ENCODE measurements around the gene TTC4. TPM values are rescaled to one million over a fixed set of nuclear protein-coding genes. Genes with fewer than 3 reads are reported as not detected.

Gene TTC4
- polyA plus RNA-seq, 1 experiment: 20.5 TPM

DNA sequence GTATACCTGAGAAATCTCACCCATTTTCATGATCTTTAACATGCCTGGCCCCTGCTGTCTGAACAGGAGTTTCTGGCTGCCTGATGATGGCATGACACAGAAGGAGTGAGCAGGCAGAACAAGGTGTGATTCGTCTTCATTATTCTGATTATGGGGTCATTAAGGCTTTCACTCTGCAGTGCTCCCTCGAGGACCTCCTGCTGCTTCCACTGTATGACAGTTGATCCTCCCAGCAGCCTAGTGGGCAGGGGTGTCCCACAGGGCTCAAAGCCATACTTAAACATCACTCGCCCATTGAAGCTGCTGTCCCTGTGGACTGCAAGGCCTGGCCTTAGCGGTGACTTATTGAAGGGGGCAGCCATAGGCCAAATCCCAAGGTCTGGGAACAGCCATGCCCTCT lies 61.4 kb downstream of the TTC4 start:
- POLR2A ChIA-PET: no interaction called here
- CTCF ChIA-PET: no interaction called here
- TF ChIP-seq, protein P1, sequence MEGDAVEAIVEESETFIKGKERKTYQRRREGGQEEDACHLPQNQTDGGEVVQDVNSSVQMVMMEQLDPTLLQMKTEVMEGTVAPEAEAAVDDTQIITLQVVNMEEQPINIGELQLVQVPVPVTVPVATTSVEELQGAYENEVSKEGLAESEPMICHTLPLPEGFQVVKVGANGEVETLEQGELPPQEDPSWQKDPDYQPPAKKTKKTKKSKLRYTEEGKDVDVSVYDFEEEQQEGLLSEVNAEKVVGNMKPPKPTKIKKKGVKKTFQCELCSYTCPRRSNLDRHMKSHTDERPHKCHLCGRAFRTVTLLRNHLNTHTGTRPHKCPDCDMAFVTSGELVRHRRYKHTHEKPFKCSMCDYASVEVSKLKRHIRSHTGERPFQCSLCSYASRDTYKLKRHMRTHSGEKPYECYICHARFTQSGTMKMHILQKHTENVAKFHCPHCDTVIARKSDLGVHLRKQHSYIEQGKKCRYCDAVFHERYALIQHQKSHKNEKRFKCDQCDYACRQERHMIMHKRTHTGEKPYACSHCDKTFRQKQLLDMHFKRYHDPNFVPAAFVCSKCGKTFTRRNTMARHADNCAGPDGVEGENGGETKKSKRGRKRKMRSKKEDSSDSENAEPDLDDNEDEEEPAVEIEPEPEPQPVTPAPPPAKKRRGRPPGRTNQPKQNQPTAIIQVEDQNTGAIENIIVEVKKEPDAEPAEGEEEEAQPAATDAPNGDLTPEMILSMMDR (IDR thresholded peaks at IDR 0.05; ENCODE audit: insufficient read depth, low read depth, low read length): no peak
- no peaks in the 10 kb centered on the region for H3K36me3 ChIP-seq (ENCODE audit: control insufficient read depth, insufficient read depth, low read length)
- no peak for DNase-seq (ENCODE audit: low read depth)
- peaks cover 17% of the 10 kb centered on the region for H3K27me3 ChIP-seq (ENCODE audit: control insufficient read depth, insufficient read depth, low read length)
- no peak overlapping the region for H3K4me3 ChIP-seq (ENCODE audit: low read depth, low read length)

DNA sequence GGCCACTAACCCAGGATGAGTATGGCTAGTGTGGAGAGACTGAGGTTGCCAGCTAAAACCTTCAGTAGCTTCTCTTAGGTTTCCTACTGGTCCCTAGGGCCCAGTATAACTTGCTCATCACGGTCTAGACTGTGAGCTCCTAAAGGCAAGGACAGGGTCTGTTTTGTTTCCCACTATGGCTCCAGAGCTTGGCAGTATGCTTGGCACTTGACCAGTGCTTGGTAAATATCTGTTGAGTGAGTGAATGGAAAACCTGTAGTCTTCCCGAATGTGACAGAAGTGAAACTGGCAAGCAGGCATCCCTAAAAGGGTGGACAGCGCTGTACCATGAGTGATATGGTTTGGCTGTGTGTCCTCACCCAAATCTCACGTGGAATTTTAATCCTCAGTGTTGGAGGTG lies 61.8 kb downstream of the TTC4 start:
- TF ChIP-seq, protein P1 (IDR thresholded peaks at IDR 0.05; ENCODE audit: insufficient read depth, low read depth, low read length): no peak
- peaks cover 20% of the 10 kb centered on the region for H3K27me3 ChIP-seq (ENCODE audit: control insufficient read depth, insufficient read depth, low read length)
- no peak for DNase-seq (ENCODE audit: low read depth)
- no peaks in the 10 kb centered on the region for H3K36me3 ChIP-seq (ENCODE audit: control insufficient read depth, insufficient read depth, low read length)
- CTCF ChIA-PET: no interaction called here
- POLR2A ChIA-PET: no interaction called here
- no peak overlapping the region for H3K4me3 ChIP-seq (ENCODE audit: low read depth, low read length)

DNA sequence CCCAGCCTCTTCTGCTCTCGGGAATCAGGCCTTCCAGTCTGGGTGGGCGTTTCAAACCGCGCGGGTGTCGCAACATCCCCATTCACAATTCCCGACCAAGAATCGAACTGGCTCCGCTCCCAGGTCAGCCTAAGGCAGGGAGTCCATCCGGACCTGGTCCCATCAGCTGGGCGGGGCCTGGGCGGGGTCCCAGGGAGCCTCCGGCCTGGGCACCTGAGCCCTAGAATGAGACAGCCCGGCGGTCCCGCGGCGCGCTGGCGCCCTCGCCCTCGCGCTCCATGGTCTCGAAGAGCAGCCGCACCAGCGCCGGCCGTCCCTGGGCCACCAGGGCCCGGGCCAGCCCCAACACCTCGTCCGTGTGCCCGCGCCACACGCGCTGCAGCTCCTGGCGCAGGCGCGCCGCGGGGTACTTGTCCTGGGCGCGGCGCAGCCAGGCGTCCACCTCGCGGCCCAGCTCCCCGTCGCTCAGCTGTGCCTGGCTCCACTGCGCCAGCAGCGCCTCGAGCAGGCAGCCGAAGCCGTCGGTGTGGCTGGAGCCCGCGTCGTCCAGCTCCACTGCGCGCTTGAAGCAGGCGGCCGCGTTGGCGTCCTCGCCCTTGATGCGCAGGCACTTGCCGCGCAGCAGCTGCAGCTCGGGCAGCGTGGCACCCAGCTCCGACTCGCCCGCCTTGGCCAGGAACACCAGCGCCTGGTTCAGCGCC lies 65.5 kb downstream of the TTC4 start:
- POLR2A ChIA-PET: no interaction called here
- H3K4me3 ChIP-seq (ENCODE audit: low read depth, low read length): no peak overlapping the region

DNA sequence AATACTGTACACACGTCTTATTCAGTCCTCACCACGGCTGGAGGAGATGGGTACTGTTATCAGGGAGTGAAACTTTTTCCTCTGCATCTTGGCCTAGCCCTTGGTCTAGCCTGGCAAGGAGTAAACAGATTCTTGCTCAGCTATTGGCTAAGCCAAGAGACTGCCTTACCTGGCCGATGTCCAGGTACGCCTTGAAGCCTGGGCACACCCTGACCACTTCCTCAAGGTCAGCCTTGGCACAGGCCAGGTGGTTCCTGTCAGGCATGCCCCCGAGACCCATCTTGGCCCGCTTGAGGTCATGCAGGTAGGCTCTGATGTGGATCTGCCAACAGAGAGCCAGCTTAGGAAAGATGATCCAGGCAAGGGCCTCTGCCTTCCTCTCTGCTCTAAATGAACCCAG lies 66.5 kb downstream of the TTC4 start:
- POLR2A ChIA-PET: no interaction called here

More for the DNA sequence above, 65.5 kb downstream of the TTC4 start:
- CTCF ChIA-PET: no interaction called here
- DNase-seq (ENCODE audit: low read depth): no peak
- Histone ChIP-seq H3K36me3 (ENCODE audit: control insufficient read depth, insufficient read depth, low read length) (no peaks in the 10 kb centered on the region), H3K27me3 (ENCODE audit: control insufficient read depth, insufficient read depth, low read length) (peaks cover 26% of the 10 kb centered on the region)
- TF ChIP-seq, protein P1 (IDR thresholded peaks at IDR 0.05; ENCODE audit: insufficient read depth, low read depth, low read length): no peak

DNA sequence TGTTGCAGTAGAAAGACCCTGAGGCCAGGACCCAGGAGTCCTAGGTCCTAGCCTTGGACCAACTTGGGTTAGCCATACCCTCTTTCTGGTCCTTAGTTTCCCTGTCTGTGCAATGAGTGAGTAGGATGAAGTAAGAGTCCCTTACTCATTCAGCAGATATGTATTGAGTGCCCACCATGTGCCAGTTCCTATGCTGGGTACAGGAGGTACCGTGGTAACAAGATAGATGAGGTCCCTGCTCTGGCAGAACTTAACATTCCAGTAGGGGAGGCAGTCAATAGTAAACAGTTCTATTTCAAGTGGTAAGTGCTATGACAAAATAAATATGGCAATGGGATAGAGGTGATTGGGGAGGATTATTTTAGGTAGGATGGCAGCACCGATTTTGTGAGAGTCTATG lies 66.9 kb downstream of the TTC4 start:
- no peak for DNase-seq (ENCODE audit: low read depth)
- ChIA-PET POLR2A (no interaction called here), CTCF (no interaction called here)
- Histone ChIP-seq H3K4me3 (ENCODE audit: low read depth, low read length) (no peak overlapping the region), H3K36me3 (ENCODE audit: control insufficient read depth, insufficient read depth, low read length) (no peaks in the 10 kb centered on the region), H3K27me3 (ENCODE audit: control insufficient read depth, insufficient read depth, low read length) (peaks cover 24% of the 10 kb centered on the region)
- TF ChIP-seq, protein P1 (IDR thresholded peaks at IDR 0.05; ENCODE audit: insufficient read depth, low read depth, low read length): no peak

More for the DNA sequence above, 66.5 kb downstream of the TTC4 start:
- Histone ChIP-seq H3K4me3 (ENCODE audit: low read depth, low read length) (no peak overlapping the region), H3K27me3 (ENCODE audit: control insufficient read depth, insufficient read depth, low read length) (peaks cover 26% of the 10 kb centered on the region), H3K36me3 (ENCODE audit: control insufficient read depth, insufficient read depth, low read length) (no peaks in the 10 kb centered on the region)
- DNase-seq (ENCODE audit: low read depth): no peak
- CTCF ChIA-PET: no interaction called here
- TF ChIP-seq, protein P1 (IDR thresholded peaks at IDR 0.05; ENCODE audit: insufficient read depth, low read depth, low read length): no peak
